GM18505 (cell line): ENCODE measurements around the gene CBX2.

Experiments
- ATAC-seq: cut with Tn5 transposase; IDR thresholded peaks from one replicate; pipeline ENCODE4 v1.9.1; 2021; ENCODE audit not compliant: unreplicated experiment
- POLR2A ChIP-seq: IDR thresholded peaks from 4 replicates; pipeline ENCODE4 v1.6.1; 2011; ENCODE audit warnings: borderline replicate concordance; ENCODE audit not compliant: insufficient read depth, insufficient read length; ENCODE audit errors: extremely low read depth

Gene CBX2

GRCh38 chr17:79814974-79815835 lies 37.3 kb downstream of the CBX2 start:
- ATAC-seq, result no peak
- TF ChIP-seq POLR2A, result no peak

GRCh38 chr17:79815836-79816461 lies 38.0 kb downstream of the CBX2 start:
- no peak for ATAC-seq
- TF ChIP-seq POLR2A, result no peak

GRCh38 chr17:79818026-79818758 lies 40.2 kb downstream of the CBX2 start:
- no peak for ATAC-seq
- TF ChIP-seq POLR2A, result no peak

- no peak for ATAC-seq
- no peak for TF ChIP-seq POLR2A
Observed at GRCh38 chr17:79819085-79819484, 41.1 kb downstream of the CBX2 start.

- TF ChIP-seq POLR2A, result no peak
Observed at GRCh38 chr17:79819534-79820276, 41.8 kb downstream of the CBX2 start.

GRCh38 chr17:79820959-79821330 lies 43.0 kb downstream of the CBX2 start:
- TF ChIP-seq POLR2A, result no peak
- no peak for ATAC-seq

More at GRCh38 chr17:79819534-79820276, 41.8 kb downstream of the CBX2 start:
- no peak for ATAC-seq

- ATAC-seq, result no peak
- no peak for TF ChIP-seq POLR2A
Observed at GRCh38 chr17:79821331-79822095, 43.6 kb downstream of the CBX2 start.

- no peak for TF ChIP-seq POLR2A
- no peak for ATAC-seq
Observed at GRCh38 chr17:79822583-79823124, 44.7 kb downstream of the CBX2 start.

- TF ChIP-seq POLR2A, result no peak
- no peak for ATAC-seq
Observed at GRCh38 chr17:79824234-79824633, 46.3 kb downstream of the CBX2 start.

GRCh38 chr17:79824893-79825579 lies 47.1 kb downstream of the CBX2 start:
- no peak for TF ChIP-seq POLR2A
- no peak for ATAC-seq

- TF ChIP-seq POLR2A, result no peak
- no peak for ATAC-seq
Observed at GRCh38 chr17:79825580-79825921, 47.6 kb downstream of the CBX2 start.
